A673 (cell line): Measurements from ENCODE around the gene TBC1D13. TPM values are rescaled to one million over a fixed set of nuclear protein-coding genes. Genes with fewer than 3 reads are reported as not detected.

Experiments
- BruUV-seq: library from RNA; stranded (reverse); fragments of 400-500 nt; replicated peaks from 2 replicates; lab custom pipeline; 2021; lab: Mats Ljungman, UMichigan
- CTCF ChIA-PET: fragments of 300-600 bp; sonication (Branson Sonifier 250); formaldehyde crosslinking; loops from one replicate; lab custom pipeline; 2022; ENCODE audit warnings: antibody characterized with exemption; lab: Charles Lee
- POLR2A ChIA-PET: fragments of 300-600 bp; sonication (Branson Sonifier 250); formaldehyde crosslinking; loops from one replicate; lab custom pipeline; 2022; ENCODE audit warnings: antibody characterized with exemption; ENCODE audit not compliant: low non-redundant PET; lab: Charles Lee
- DNase-seq: peaks from one replicate; pipeline ENCODE4 v3.0.0-alpha.2; 2015; ENCODE audit warnings: low spot score
- H3K27ac ChIP-seq: fragments of 200-600 bp; sonication (generic); 2 replicates; pipeline ENCODE4 v1.5.1; 2016; ENCODE audit warnings: mixed run types, low read depth, mild to moderate bottlenecking, mixed read lengths, antibody characterized with exemption, low read length; ENCODE audit not compliant: poor library complexity, severe bottlenecking
- H3K27me3 ChIP-seq: fragments of 200-600 bp; sonication (generic); replicated peaks from 2 replicates; pipeline ENCODE4 v1.6.1; 2017; ENCODE audit warnings: mixed run types, low read depth, mild to moderate bottlenecking, mixed read lengths, antibody characterized with exemption, low read length; ENCODE audit not compliant: insufficient read depth, poor library complexity
- H3K36me3 ChIP-seq: fragments of 200-600 bp; sonication (generic); 2 replicates; pipeline ENCODE4 v1.6.1; 2016; ENCODE audit warnings: mixed run types, mild to moderate bottlenecking, mixed read lengths, antibody characterized with exemption, low read length; ENCODE audit not compliant: insufficient read depth, poor library complexity, severe bottlenecking
- H3K4me1 ChIP-seq: fragments of 200-600 bp; sonication (generic); 2 replicates; pipeline ENCODE4 v1.6.1; 2017; ENCODE audit warnings: mixed run types, mild to moderate bottlenecking, mixed read lengths, antibody characterized with exemption, low read length; ENCODE audit not compliant: insufficient read depth, poor library complexity, severe bottlenecking
- H3K4me3 ChIP-seq: fragments of 200-600 bp; sonication (generic); 2 replicates; pipeline ENCODE4 v1.5.1; 2016; ENCODE audit warnings: low read depth, mixed run types, mild to moderate bottlenecking, mixed read lengths, low read length; ENCODE audit not compliant: poor library complexity, severe bottlenecking
- H3K9me3 ChIP-seq: fragments of 200-600 bp; sonication (generic); 2 replicates; pipeline ENCODE4 v1.6.1; 2016; ENCODE audit warnings: mixed run types, low read depth, mild to moderate bottlenecking, mixed read lengths, antibody characterized with exemption, low read length; ENCODE audit not compliant: poor library complexity, severe bottlenecking
- EZH2 ChIP-seq: fragments of 200-600 bp; sonication (generic); IDR thresholded peaks from 2 replicates; pipeline ENCODE4 v1.6.1; 2017; ENCODE audit warnings: borderline replicate concordance, low read depth, mild to moderate bottlenecking, mixed read lengths, antibody characterized with exemption, low read length; ENCODE audit not compliant: poor library complexity, severe bottlenecking
- intact Hi-C: fragments of 100-400 bp; cut with micrococcal nuclease; formaldehyde crosslinking; loops from one replicate; pipeline ENCODE4 v1.10.0; 2022; ENCODE audit not compliant: unreplicated experiment
- total RNA-seq: library from RNA; stranded (reverse); gene quantifications from 2 replicates; pipeline ENCODE4 v1.2.3, GENCODE V29; 2021
- TF ChIP-seq, protein P1 (sequence below): fragments of 300-800, 200-600 bp; sonication (generic); conservative IDR thresholded peaks from 2 replicates; pipeline ENCODE4 v1.5.1; 2017; ENCODE audit warnings: low read depth, mild to moderate bottlenecking, antibody characterized with exemption, low read length, moderate library complexity, mixed read lengths

TBC1D13 gene
- total RNA-seq, 1 experiment from 2014 or later: 26.7 TPM

DNA sequence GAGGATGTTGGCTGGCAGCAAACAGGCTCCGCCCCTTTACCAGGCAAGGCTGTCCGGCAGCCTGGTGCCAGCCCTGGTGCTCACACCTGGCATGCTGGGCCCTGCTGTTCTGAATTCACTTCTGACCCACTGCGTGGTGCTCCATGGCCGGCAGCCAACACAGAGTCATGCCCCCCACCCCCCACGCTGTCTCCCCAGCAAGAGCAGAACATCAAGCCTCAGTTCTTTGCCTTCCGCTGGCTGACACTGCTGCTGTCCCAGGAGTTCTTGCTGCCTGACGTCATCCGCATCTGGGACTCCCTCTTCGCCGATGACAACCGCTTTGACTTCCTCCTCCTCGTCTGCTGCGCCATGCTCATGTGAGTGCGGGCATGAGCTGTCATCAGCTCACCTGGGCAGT lies 18.6 kb downstream of the TBC1D13 start:
- ChIA-PET CTCF (no interaction called here), POLR2A (no interaction called here)

DNA sequence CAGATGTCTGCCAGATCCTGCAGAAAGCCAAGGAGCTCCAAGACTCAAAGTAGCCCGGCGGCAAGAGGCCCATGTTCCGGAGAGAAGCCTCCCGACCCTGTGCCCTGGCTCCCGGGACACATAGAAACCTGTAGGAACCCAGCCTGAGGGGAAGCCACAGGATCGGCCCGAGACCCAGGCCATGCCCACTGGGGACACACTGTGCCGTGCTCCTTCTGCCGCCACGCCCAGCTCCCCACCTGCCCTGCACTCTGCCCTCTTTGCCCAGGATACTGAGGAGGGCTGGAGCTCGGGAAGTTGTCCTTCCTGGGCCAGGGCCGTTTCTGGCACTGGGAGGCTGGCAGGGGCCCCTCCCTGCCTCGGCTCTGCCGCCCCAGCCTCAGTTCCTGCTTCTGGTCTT lies 20.8 kb downstream of the TBC1D13 start:
- POLR2A ChIA-PET: no interaction called here
- no TSS peak for BruUV-seq
- CTCF ChIA-PET: no interaction called here
- Histone ChIP-seq H3K4me1 (no peaks in the 10 kb centered on the region), H3K9me3 (no peaks in the 10 kb centered on the region), H3K4me3 (no peak overlapping the region), H3K27me3 (no peaks in the 10 kb centered on the region), H3K36me3 (peaks cover 16% of the 10 kb centered on the region), H3K27ac (no peak overlapping the region)
- TF ChIP-seq, protein P1, sequence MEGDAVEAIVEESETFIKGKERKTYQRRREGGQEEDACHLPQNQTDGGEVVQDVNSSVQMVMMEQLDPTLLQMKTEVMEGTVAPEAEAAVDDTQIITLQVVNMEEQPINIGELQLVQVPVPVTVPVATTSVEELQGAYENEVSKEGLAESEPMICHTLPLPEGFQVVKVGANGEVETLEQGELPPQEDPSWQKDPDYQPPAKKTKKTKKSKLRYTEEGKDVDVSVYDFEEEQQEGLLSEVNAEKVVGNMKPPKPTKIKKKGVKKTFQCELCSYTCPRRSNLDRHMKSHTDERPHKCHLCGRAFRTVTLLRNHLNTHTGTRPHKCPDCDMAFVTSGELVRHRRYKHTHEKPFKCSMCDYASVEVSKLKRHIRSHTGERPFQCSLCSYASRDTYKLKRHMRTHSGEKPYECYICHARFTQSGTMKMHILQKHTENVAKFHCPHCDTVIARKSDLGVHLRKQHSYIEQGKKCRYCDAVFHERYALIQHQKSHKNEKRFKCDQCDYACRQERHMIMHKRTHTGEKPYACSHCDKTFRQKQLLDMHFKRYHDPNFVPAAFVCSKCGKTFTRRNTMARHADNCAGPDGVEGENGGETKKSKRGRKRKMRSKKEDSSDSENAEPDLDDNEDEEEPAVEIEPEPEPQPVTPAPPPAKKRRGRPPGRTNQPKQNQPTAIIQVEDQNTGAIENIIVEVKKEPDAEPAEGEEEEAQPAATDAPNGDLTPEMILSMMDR: no peak
- no peak for TF ChIP-seq EZH2
- DNase-seq: no peak
- intact Hi-C loops: no loop called here

More for the DNA sequence above, 18.6 kb downstream of the TBC1D13 start:
- H3K27ac ChIP-seq: no peak overlapping the region
- DNase-seq: no peak
- no peaks in the 10 kb centered on the region for H3K27me3 ChIP-seq
- no peaks in the 10 kb centered on the region for H3K9me3 ChIP-seq
- no peaks in the 10 kb centered on the region for H3K4me1 ChIP-seq
- peaks cover 16% of the 10 kb centered on the region for H3K36me3 ChIP-seq
- intact Hi-C loops: no loop called here
- no peak for TF ChIP-seq EZH2
- TF ChIP-seq, protein P1: no peak
- no peak overlapping the region for H3K4me3 ChIP-seq
- BruUV-seq: no TSS peak

DNA sequence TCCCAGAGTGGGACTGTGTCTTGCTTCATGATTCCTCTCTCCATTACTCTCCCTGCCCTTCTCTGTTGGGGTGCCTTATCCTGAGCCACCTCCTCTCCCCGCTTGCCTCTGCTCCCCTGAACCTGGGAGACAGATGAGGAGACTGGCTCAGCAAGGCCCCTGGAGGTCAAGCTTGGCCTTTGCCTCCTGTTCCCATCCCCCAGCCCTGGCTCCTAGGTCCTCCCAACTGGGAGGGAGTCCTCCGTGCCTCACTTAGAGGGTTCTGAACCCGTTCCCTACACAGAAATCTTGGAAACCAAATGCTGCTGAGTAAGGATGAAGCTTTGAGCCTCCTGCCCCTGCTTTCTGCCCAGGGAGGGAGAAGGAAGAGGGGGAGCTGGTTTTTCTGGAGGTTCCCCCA lies 21.5 kb downstream of the TBC1D13 start:
- DNase-seq: no peak
- BruUV-seq: no TSS peak
- ChIA-PET POLR2A (no interaction called here), CTCF (no interaction called here)
- H3K9me3 ChIP-seq: no peaks in the 10 kb centered on the region
- no peak overlapping the region for H3K27ac ChIP-seq
- intact Hi-C loops: no loop called here
- TF ChIP-seq EZH2: no peak
- TF ChIP-seq, protein P1: no peak
- H3K4me1 ChIP-seq: no peaks in the 10 kb centered on the region
- H3K27me3 ChIP-seq: no peaks in the 10 kb centered on the region
- H3K4me3 ChIP-seq: no peak overlapping the region
- peaks cover 13% of the 10 kb centered on the region for H3K36me3 ChIP-seq
